HG03354 (cell line): ENCODE data around the gene MRPS30.
"Not testable (repeated sequence)": the region's sequence is repeated elsewhere in the genome, so short reads cannot be mapped to it uniquely, and the experiment has no call there.

Source experiments
- ATAC-seq: cut with Tn5 transposase; IDR thresholded peaks from one replicate; pipeline ENCODE4 v1.9.1; 2021; ENCODE audit warnings: mild to moderate bottlenecking; ENCODE audit not compliant: unreplicated experiment, poor library complexity, severe bottlenecking

MRPS30 gene

GRCh38 chr5:44809956-44810420 lies 1.2 kb downstream of the MRPS30 start:
- ATAC-seq: no peak

DNA sequence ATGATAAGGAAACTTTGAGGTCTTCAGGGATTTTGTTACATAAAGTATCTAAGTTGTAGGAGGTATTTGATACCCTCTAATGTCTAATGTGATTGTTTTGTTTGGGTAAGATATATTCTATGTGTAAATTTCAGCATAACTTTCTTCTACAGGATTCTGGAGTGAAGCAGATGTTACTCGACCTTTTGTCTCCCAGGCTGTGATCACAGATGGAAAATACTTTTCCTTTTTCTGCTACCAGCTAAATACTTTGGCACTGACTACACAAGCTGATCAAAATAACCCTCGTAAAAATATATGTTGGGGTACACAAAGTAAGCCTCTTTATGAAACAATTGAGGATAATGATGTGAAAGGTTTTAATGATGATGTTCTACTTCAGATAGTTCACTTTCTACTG lies 6.0 kb downstream of the MRPS30 start:
- ATAC-seq: no peak

GRCh38 chr5:44821164-44821563 lies 12.4 kb downstream of the MRPS30 start:
- ATAC-seq: no peak

- not testable (repeated sequence) for ATAC-seq
Observed at GRCh38 chr5:44824662-44825061, 15.9 kb downstream of the MRPS30 start.

- ATAC-seq: no peak
Observed at GRCh38 chr5:44827681-44828080, 18.9 kb downstream of the MRPS30 start.

GRCh38 chr5:44828719-44829118 lies 20.0 kb downstream of the MRPS30 start:
- no peak for ATAC-seq

DNA sequence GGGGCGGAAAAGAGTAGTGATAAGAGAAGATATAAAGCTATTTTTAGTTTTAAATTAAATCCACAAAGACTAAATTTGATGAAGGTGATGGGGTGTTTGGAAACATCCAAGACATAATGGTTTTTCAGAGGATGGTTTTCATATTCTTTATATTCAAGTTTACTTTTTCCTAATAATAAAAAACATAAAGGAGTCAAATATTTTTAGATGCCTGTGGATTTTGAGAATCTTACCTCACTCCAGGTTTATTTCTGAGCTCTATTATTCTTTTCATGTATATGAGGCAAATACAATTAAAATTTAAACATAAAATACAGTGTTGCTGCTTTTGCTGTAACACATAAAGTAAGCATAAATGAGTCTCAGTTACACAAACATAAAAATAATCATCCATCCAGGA lies 22.2 kb downstream of the MRPS30 start:
- no peak for ATAC-seq

- no peak for ATAC-seq
Observed at GRCh38 chr5:44833249-44833648, 24.5 kb downstream of the MRPS30 start.

GRCh38 chr5:44835693-44836092 lies 26.9 kb downstream of the MRPS30 start:
- no peak for ATAC-seq

- no peak for ATAC-seq
Observed at GRCh38 chr5:44839018-44839681, 30.4 kb downstream of the MRPS30 start.

DNA sequence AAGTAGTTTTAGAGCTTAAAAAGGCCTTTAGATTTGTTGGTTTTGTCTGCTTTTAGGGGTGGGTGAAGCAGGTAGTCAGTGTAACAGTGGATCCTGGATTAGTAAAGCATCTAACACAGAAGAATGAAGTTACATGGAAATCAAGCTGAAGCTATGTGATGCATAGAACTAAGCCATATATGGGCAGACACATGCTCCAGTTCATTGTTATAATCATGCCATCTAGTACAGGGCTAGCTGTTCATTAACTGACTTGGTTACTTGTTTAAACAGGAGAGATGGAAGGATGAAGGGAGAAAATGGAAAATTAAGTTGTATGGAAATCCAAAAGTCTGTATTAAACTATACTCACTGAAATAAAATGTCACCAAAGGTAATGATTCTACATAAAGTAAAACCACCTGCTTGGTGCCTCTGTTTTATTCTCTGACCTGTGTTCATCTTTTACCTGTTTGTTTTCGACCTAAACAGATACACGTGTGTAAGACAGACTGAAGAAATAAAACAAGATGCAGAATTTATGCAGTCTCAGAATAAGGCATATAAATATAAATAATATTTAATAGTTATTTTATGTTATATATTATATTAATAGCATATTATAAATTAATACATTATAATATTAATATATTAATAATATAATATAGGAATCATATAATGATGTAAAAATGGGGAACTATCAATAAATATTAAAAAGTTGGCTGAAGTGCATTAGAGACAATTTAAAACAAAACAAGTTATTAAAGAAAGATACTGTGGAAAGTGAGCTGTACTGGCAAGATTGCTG lies 33.9 kb downstream of the MRPS30 start:
- no peak for ATAC-seq

DNA sequence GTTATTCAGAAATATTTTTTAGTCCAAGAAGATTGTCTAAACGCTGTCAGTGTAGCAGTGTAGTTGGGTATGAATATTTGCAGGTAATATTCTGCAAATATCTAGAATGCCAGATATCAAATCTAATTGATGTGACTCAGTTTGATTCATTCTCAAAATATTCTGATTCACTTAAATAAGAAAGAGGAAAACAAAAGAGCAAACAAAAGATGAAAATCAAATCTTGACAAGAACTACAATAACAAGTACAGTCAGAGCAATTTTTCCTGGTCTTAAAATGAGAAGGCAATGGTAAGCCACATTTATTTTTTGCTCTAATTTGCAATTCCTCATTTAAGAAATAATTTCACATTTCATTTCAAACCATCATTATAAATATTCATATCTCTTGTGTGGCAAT lies 36.0 kb downstream of the MRPS30 start:
- ATAC-seq: no peak

DNA sequence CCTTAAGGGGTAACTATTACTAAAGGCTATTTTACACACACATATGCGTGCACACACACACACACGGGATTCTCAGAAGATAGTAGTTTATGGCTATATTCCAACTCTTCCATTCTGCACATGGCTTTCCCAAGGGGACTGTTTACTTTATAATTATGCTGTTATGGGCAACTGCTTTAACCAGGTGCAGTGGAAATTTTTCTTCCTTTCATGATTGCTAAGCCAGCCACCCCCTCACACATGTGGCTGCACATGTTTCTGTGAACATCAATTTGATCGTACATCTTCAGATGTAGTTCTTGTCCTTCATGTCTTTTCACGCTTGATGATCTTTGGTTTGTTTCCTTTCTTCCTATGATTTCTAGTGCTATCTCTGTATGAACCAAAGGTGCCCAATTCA lies 37.0 kb downstream of the MRPS30 start:
- ATAC-seq: no peak

GRCh38 chr5:44847206-44847852 lies 38.6 kb downstream of the MRPS30 start:
- ATAC-seq: no peak

DNA sequence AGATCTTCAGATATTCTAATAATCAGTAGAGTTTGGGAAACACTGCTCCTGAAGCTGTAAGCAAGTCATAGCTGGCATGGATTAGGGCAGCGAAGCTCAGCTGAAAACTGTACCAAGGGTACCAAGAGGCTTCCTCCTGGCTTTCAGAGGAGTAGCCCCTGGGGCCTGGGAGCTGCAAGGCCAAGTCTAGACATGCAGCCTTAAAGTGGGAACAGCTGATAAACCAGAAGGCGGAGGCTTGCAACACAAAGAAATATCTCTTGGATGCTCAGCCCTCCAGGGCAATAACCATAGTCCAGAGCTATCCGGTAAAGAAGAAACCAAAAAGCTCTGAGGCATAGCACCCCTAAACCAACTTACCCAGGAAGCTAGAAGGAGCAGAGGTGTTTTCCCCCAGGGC lies 51.5 kb downstream of the MRPS30 start:
- no peak for ATAC-seq

GRCh38 chr5:44862808-44863207 lies 54.1 kb downstream of the MRPS30 start:
- peak; percentile 81 for ATAC-seq
